NB4 (cell line): ENCODE results near the gene ZNF488.

Experiments used
- POLR2A ChIP-seq: IDR thresholded peaks from 2 replicates; pipeline ENCODE4 v1.6.1; 2011; ENCODE audit warnings: mild to moderate bottlenecking; ENCODE audit not compliant: insufficient read length; ENCODE audit errors: extremely low read depth
- TF ChIP-seq, protein P1 (sequence below): IDR thresholded peaks from one replicate; pipeline ENCODE4 v1.5.1; 2012; ENCODE audit warnings: low read depth, low read length

DNA sequence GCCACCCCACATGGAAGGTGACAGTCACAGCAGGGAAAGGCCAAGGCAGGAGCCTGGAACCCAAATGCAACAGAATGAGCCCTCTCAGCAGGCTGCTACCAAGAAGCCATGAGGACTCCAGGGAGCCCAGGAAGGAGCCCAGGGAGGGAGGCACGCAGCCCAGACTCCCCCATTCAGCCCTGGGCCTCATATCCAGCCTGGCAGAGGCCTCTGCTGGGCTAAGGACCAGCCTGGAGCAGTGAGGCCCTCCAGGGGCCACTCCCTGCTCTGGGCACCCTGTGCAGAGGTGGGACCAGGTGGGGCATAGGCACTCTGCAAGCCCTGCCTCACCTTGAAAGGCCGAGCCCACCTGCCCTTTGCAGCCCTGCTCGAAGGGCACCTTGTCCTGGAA, 25.8 kb upstream of the ZNF488 start:
- TF ChIP-seq, protein P1, sequence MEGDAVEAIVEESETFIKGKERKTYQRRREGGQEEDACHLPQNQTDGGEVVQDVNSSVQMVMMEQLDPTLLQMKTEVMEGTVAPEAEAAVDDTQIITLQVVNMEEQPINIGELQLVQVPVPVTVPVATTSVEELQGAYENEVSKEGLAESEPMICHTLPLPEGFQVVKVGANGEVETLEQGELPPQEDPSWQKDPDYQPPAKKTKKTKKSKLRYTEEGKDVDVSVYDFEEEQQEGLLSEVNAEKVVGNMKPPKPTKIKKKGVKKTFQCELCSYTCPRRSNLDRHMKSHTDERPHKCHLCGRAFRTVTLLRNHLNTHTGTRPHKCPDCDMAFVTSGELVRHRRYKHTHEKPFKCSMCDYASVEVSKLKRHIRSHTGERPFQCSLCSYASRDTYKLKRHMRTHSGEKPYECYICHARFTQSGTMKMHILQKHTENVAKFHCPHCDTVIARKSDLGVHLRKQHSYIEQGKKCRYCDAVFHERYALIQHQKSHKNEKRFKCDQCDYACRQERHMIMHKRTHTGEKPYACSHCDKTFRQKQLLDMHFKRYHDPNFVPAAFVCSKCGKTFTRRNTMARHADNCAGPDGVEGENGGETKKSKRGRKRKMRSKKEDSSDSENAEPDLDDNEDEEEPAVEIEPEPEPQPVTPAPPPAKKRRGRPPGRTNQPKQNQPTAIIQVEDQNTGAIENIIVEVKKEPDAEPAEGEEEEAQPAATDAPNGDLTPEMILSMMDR, result no peak
- TF ChIP-seq POLR2A, result no peak
